ENCODE results near the gene OR5L2. TPM values are rescaled to one million over a fixed set of nuclear protein-coding genes. Genes with fewer than 3 reads are reported as not detected.

OR5L2 gene
- not detected in 2 replicates for total RNA-seq (2014; rRNA removed; shearing (Covaris generic); ENCODE audit: low replicate concordance)

- 0 out of 2 replicates have a peak, but pooled peaks cover 2% of the 10 kb centered on the region for H3K9me3 ChIP-seq (ENCODE audit: low read length)
- H3K4me2 ChIP-seq (ENCODE audit: low read depth, low read length, poor library complexity, severe bottlenecking), result no peak within 1 kb of the TSS
- H3K4me1 ChIP-seq (ENCODE audit: low read length), result no peaks in the 10 kb centered on the region
- H3K9ac ChIP-seq (ENCODE audit: low read length), result no peak within 1 kb of the TSS
- no peak within 1 kb of the TSS for H3K27ac ChIP-seq (ENCODE audit: low read length)
- no peaks in the 10 kb centered on the region for H3K27me3 ChIP-seq (ENCODE audit: low read length)
- no peak within 1 kb of the TSS for H2AFZ ChIP-seq (ENCODE audit: low read length)
- H3K4me3 ChIP-seq (ENCODE audit: low read length), result no peak within 1 kb of the TSS
- no peaks in the 10 kb centered on the region for H4K20me1 ChIP-seq (ENCODE audit: insufficient read depth, low read depth, low read length)
- DNase-seq, result no peak
- no peaks in the 10 kb centered on the region for H3K9me2 ChIP-seq (replicated peaks; ENCODE audit: insufficient read depth, low read length)
- H3K36me3 ChIP-seq (ENCODE audit: insufficient read depth, low read length), result no peaks in the 10 kb centered on the region
- H3K79me2 ChIP-seq (ENCODE audit: low read length), result no peaks in the 10 kb centered on the region
These were observed at the start of gene OR5L2 for GRCh38 chr11:55826919-55827318. Gene OR5L2, plus strand, starts transcription at chr11:55827219. Its CDS starts 0 bp downstream, at chr11:55827219.

GRCh38 chr11:55791606-55792005 is 35.4 kb upstream of the OR5L2 start:
- no peaks in the 10 kb centered on the region for H4K20me1 ChIP-seq (ENCODE audit: insufficient read depth, low read depth, low read length)
- no peak overlapping the region for H3K9ac ChIP-seq (ENCODE audit: low read length)
- H3K36me3 ChIP-seq (ENCODE audit: insufficient read depth, low read length), result no peaks in the 10 kb centered on the region
- no peak overlapping the region for H3K4me3 ChIP-seq (ENCODE audit: low read length)
- no peaks in the 10 kb centered on the region for H3K27me3 ChIP-seq (ENCODE audit: low read length)
- H3K4me2 ChIP-seq (ENCODE audit: low read depth, low read length, poor library complexity, severe bottlenecking), result no peak overlapping the region
- no peaks in the 10 kb centered on the region for H3K4me1 ChIP-seq (ENCODE audit: low read length)
- DNase-seq, result no peak
- no peaks in the 10 kb centered on the region for H3K79me2 ChIP-seq (ENCODE audit: low read length)
- no peak overlapping the region for H2AFZ ChIP-seq (ENCODE audit: low read length)
- no peaks in the 10 kb centered on the region for H3K9me2 ChIP-seq (replicated peaks; ENCODE audit: insufficient read depth, low read length)
- H3K9me3 ChIP-seq (ENCODE audit: low read length), result peaks cover 10% of the 10 kb centered on the region
- H3K27ac ChIP-seq (ENCODE audit: low read length), result no peak overlapping the region

- no peaks in the 10 kb centered on the region for H3K4me1 ChIP-seq (ENCODE audit: low read length)
- H3K27ac ChIP-seq (ENCODE audit: low read length), result no peak overlapping the region
- H3K9me2 ChIP-seq (replicated peaks; ENCODE audit: insufficient read depth, low read length), result no peaks in the 10 kb centered on the region
- H2AFZ ChIP-seq (ENCODE audit: low read length), result no peak overlapping the region
- no peak overlapping the region for H3K4me3 ChIP-seq (ENCODE audit: low read length)
- no peaks in the 10 kb centered on the region for H3K36me3 ChIP-seq (ENCODE audit: insufficient read depth, low read length)
- no peaks in the 10 kb centered on the region for H4K20me1 ChIP-seq (ENCODE audit: insufficient read depth, low read depth, low read length)
- no peak overlapping the region for H3K9ac ChIP-seq (ENCODE audit: low read length)
- H3K79me2 ChIP-seq (ENCODE audit: low read length), result no peaks in the 10 kb centered on the region
- peaks cover 10% of the 10 kb centered on the region for H3K9me3 ChIP-seq (ENCODE audit: low read length)
- H3K4me2 ChIP-seq (ENCODE audit: low read depth, low read length, poor library complexity, severe bottlenecking), result no peak overlapping the region
- H3K27me3 ChIP-seq (ENCODE audit: low read length), result no peaks in the 10 kb centered on the region
- no peak for DNase-seq
These were observed 33.7 kb upstream of the OR5L2 start for GRCh38 chr11:55793321-55793720.

GRCh38 chr11:55795256-55795655 is 31.8 kb upstream of the OR5L2 start, which contains the start of gene OR5D14:
Gene OR5D14, plus strand, starts transcription at chr11:55795556. Its CDS starts 0 bp downstream, at chr11:55795556.
- no peaks in the 10 kb centered on the region for H3K27me3 ChIP-seq (ENCODE audit: low read length)
- H3K9me3 ChIP-seq (ENCODE audit: low read length), result peaks cover 15% of the 10 kb centered on the region
- H4K20me1 ChIP-seq (ENCODE audit: insufficient read depth, low read depth, low read length), result no peaks in the 10 kb centered on the region
- no peak within 1 kb of the TSS for H2AFZ ChIP-seq (ENCODE audit: low read length)
- no peak within 1 kb of the TSS for H3K9ac ChIP-seq (ENCODE audit: low read length)
- H3K27ac ChIP-seq (ENCODE audit: low read length), result no peak within 1 kb of the TSS
- no peak within 1 kb of the TSS for H3K4me3 ChIP-seq (ENCODE audit: low read length)
- no peaks in the 10 kb centered on the region for H3K9me2 ChIP-seq (replicated peaks; ENCODE audit: insufficient read depth, low read length)
- no peaks in the 10 kb centered on the region for H3K4me1 ChIP-seq (ENCODE audit: low read length)
- H3K36me3 ChIP-seq (ENCODE audit: insufficient read depth, low read length), result no peaks in the 10 kb centered on the region
- no peak for DNase-seq
- no peak within 1 kb of the TSS for H3K4me2 ChIP-seq (ENCODE audit: low read depth, low read length, poor library complexity, severe bottlenecking)
- no peaks in the 10 kb centered on the region for H3K79me2 ChIP-seq (ENCODE audit: low read length)

GRCh38 chr11:55806248-55806647 is 20.8 kb upstream of the OR5L2 start:
- peaks cover 23% of the 10 kb centered on the region for H3K9me3 ChIP-seq (ENCODE audit: low read length)
- no peaks in the 10 kb centered on the region for H3K9me2 ChIP-seq (replicated peaks; ENCODE audit: insufficient read depth, low read length)
- H3K27ac ChIP-seq (ENCODE audit: low read length), result no peak overlapping the region
- H3K9ac ChIP-seq (ENCODE audit: low read length), result no peak overlapping the region
- no peak overlapping the region for H3K4me2 ChIP-seq (ENCODE audit: low read depth, low read length, poor library complexity, severe bottlenecking)
- no peaks in the 10 kb centered on the region for H4K20me1 ChIP-seq (ENCODE audit: insufficient read depth, low read depth, low read length)
- no peaks in the 10 kb centered on the region for H3K36me3 ChIP-seq (ENCODE audit: insufficient read depth, low read length)
- H3K4me3 ChIP-seq (ENCODE audit: low read length), result no peak overlapping the region
- no peaks in the 10 kb centered on the region for H3K79me2 ChIP-seq (ENCODE audit: low read length)
- DNase-seq, result no peak
- no peaks in the 10 kb centered on the region for H3K4me1 ChIP-seq (ENCODE audit: low read length)
- H2AFZ ChIP-seq (ENCODE audit: low read length), result no peak overlapping the region
- no peaks in the 10 kb centered on the region for H3K27me3 ChIP-seq (ENCODE audit: low read length)

- Histone ChIP-seq H3K27ac (ENCODE audit: low read length) (no peak within 1 kb of the TSS), H4K20me1 (ENCODE audit: insufficient read depth, low read depth, low read length) (no peaks in the 10 kb centered on the region), H3K9ac (ENCODE audit: low read length) (no peak within 1 kb of the TSS), H2AFZ (ENCODE audit: low read length) (no peak within 1 kb of the TSS), H3K79me2 (ENCODE audit: low read length) (no peaks in the 10 kb centered on the region), H3K4me2 (ENCODE audit: low read depth, low read length, poor library complexity, severe bottlenecking) (no peak within 1 kb of the TSS), H3K4me3 (ENCODE audit: low read length) (no peak within 1 kb of the TSS), H3K9me2 (replicated peaks; ENCODE audit: insufficient read depth, low read length) (no peaks in the 10 kb centered on the region), H3K36me3 (ENCODE audit: insufficient read depth, low read length) (no peaks in the 10 kb centered on the region), H3K4me1 (ENCODE audit: low read length) (no peaks in the 10 kb centered on the region), H3K27me3 (ENCODE audit: low read length) (no peaks in the 10 kb centered on the region), H3K9me3 (ENCODE audit: low read length) (peaks cover 18% of the 10 kb centered on the region)
- DNase-seq, result no peak
These were observed 16.0 kb upstream of the OR5L2 start, which contains the start of gene OR5L1 for GRCh38 chr11:55811067-55811466. Gene OR5L1, plus strand, starts transcription at chr11:55811367. Its CDS starts 100 bp downstream, at chr11:55811467.

GRCh38 chr11:55819330-55819729 is 7.7 kb upstream of the OR5L2 start, which contains the start of gene OR5D18:
Gene OR5D18, plus strand, starts transcription at chr11:55819630. Its CDS starts 0 bp downstream, at chr11:55819630.
- Histone ChIP-seq H3K4me1 (ENCODE audit: low read length) (no peaks in the 10 kb centered on the region), H4K20me1 (ENCODE audit: insufficient read depth, low read depth, low read length) (no peaks in the 10 kb centered on the region), H3K4me3 (ENCODE audit: low read length) (no peak within 1 kb of the TSS), H3K27ac (ENCODE audit: low read length) (no peak within 1 kb of the TSS), H3K9ac (ENCODE audit: low read length) (no peak within 1 kb of the TSS), H3K79me2 (ENCODE audit: low read length) (no peaks in the 10 kb centered on the region), H3K9me3 (ENCODE audit: low read length) (peaks cover 11% of the 10 kb centered on the region; the same call in 1 of the 2 replicates), H3K36me3 (ENCODE audit: insufficient read depth, low read length) (no peaks in the 10 kb centered on the region), H3K27me3 (ENCODE audit: low read length) (no peaks in the 10 kb centered on the region), H2AFZ (ENCODE audit: low read length) (no peak within 1 kb of the TSS), H3K9me2 (replicated peaks; ENCODE audit: insufficient read depth, low read length) (no peaks in the 10 kb centered on the region), H3K4me2 (ENCODE audit: low read depth, low read length, poor library complexity, severe bottlenecking) (no peak within 1 kb of the TSS)
- DNase-seq, result no peak

GRCh38 chr11:55838452-55838851 is 11.4 kb downstream of the OR5L2 start, which contains the start of gene OR5D16:
Gene OR5D16, plus strand, starts transcription at chr11:55838752. Its CDS starts 0 bp downstream, at chr11:55838752.
- DNase-seq, result no peak

More at GRCh38 chr11:55838452-55838851, 11.4 kb downstream of the OR5L2 start, which contains the start of gene OR5D16:
- Histone ChIP-seq H3K9me2 (replicated peaks; ENCODE audit: insufficient read depth, low read length) (no peaks in the 10 kb centered on the region), H3K9ac (ENCODE audit: low read length) (no peak within 1 kb of the TSS), H3K4me1 (ENCODE audit: low read length) (no peaks in the 10 kb centered on the region), H3K4me3 (ENCODE audit: low read length) (no peak within 1 kb of the TSS), H3K36me3 (ENCODE audit: insufficient read depth, low read length) (no peaks in the 10 kb centered on the region), H3K27me3 (ENCODE audit: low read length) (no peaks in the 10 kb centered on the region), H3K4me2 (ENCODE audit: low read depth, low read length, poor library complexity, severe bottlenecking) (no peak within 1 kb of the TSS), H2AFZ (ENCODE audit: low read length) (no peak within 1 kb of the TSS), H4K20me1 (ENCODE audit: insufficient read depth, low read depth, low read length) (no peaks in the 10 kb centered on the region), H3K79me2 (ENCODE audit: low read length) (no peaks in the 10 kb centered on the region), H3K9me3 (ENCODE audit: low read length) (peaks cover 17% of the 10 kb centered on the region), H3K27ac (ENCODE audit: low read length) (no peak within 1 kb of the TSS)

Measured in Karpas-422 (cell line).